ENCODE measurements around the gene BPIFB3. TPM values are rescaled to one million over a fixed set of nuclear protein-coding genes. Genes with fewer than 3 reads are reported as not detected.

BPIFB3 gene
- total RNA-seq, 2 donors from 2014 or later: not detected

DNA sequence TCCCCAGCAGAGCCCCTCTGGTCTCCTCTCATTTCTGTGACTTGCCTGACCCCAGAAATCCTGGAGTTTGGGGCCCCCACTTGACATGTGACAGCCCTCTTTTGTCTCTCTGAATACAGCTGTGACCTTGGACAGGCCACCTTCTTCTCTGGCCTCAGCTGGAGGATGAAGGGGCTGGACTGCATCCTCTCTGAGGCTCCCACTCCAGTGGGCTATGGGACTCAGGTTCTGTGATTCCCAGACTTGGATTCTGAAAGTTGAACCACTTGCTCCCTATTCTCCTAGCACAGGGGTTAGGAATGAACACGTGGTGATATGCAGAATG lies 9.1 kb downstream of the BPIFB3 start:
- Mint-ChIP-seq H3K36me3 (ENCODE audit: low read depth) (no peaks in the 10 kb centered on the region), H3K4me1 (no peaks in the 10 kb centered on the region), H3K27me3 (ENCODE audit: insufficient read depth) (no peaks in the 10 kb centered on the region), H3K27ac (no peak overlapping the region), H3K4me3 (no peak overlapping the region), H3K9me3 (no peaks in the 10 kb centered on the region)
- Histone ChIP-seq H3K4me3 (ENCODE audit: low read length) (no peak overlapping the region), H3K4me1 (ENCODE audit: control insufficient read depth, insufficient read depth, low read length) (no peaks in the 10 kb centered on the region), H3K36me3 (ENCODE audit: control insufficient read depth, insufficient read depth, low read length) (no peaks in the 10 kb centered on the region), H3K9me3 (ENCODE audit: control insufficient read depth, low read length) (no peaks in the 10 kb centered on the region), H3K27ac (ENCODE audit: low read depth, low read length) (no peak overlapping the region), H3K9ac (ENCODE audit: extremely low read depth, low read length, poor library complexity, severe bottlenecking) (no peak overlapping the region), H3K27me3 (ENCODE audit: control insufficient read depth, insufficient read depth, low read length, poor library complexity, severe bottlenecking) (no peaks in the 10 kb centered on the region)
- 86 to 100% methylated on average over 1 of the region's 1 CpG for WGBS, 2 experiments (ENCODE audit: insufficient coverage in 1 of 2, insufficient read length in 1 of 2)
- TF ChIP-seq, protein P1, sequence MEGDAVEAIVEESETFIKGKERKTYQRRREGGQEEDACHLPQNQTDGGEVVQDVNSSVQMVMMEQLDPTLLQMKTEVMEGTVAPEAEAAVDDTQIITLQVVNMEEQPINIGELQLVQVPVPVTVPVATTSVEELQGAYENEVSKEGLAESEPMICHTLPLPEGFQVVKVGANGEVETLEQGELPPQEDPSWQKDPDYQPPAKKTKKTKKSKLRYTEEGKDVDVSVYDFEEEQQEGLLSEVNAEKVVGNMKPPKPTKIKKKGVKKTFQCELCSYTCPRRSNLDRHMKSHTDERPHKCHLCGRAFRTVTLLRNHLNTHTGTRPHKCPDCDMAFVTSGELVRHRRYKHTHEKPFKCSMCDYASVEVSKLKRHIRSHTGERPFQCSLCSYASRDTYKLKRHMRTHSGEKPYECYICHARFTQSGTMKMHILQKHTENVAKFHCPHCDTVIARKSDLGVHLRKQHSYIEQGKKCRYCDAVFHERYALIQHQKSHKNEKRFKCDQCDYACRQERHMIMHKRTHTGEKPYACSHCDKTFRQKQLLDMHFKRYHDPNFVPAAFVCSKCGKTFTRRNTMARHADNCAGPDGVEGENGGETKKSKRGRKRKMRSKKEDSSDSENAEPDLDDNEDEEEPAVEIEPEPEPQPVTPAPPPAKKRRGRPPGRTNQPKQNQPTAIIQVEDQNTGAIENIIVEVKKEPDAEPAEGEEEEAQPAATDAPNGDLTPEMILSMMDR (conservative IDR thresholded peaks at IDR 0.05): no peak
- no peak for DNase-seq

DNA sequence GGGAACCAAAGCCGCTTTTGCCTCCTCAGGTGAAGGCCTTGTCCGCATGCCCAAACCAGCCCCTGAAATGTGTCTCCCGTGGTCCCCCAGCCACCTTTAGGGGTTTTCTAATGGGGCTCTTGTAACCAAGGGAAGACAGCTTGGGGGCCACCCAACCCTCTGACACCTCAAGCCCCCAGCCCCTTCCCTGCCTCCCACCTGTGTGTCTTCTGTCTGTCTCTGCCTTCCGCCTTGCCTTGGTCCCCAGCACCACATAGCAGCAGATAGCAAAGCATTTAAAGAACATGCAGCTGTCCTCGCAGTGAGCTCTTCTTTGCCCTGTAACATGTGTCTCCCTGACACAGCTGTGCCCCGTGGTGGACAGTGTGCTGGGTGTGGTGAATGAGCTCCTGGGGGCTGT lies 9.6 kb downstream of the BPIFB3 start:
- no peaks in the 10 kb centered on the region for H3K36me3 ChIP-seq (ENCODE audit: control insufficient read depth, insufficient read depth, low read length)
- Mint-ChIP-seq H3K4me3 (no peak overlapping the region), H3K36me3 (ENCODE audit: low read depth) (no peaks in the 10 kb centered on the region), H3K27ac (no peak overlapping the region), H3K9me3 (no peaks in the 10 kb centered on the region), H3K4me1 (peaks cover 2% of the 10 kb centered on the region), H3K27me3 (ENCODE audit: insufficient read depth) (no peaks in the 10 kb centered on the region)
- H3K4me1 ChIP-seq (ENCODE audit: control insufficient read depth, insufficient read depth, low read length): no peaks in the 10 kb centered on the region
- H3K9ac ChIP-seq (ENCODE audit: extremely low read depth, low read length, poor library complexity, severe bottlenecking): no peak overlapping the region
- no peak overlapping the region for H3K4me3 ChIP-seq (ENCODE audit: low read length)
- H3K9me3 ChIP-seq (ENCODE audit: control insufficient read depth, low read length): no peaks in the 10 kb centered on the region
- H3K27ac ChIP-seq (ENCODE audit: low read depth, low read length): no peak overlapping the region
- TF ChIP-seq, protein P1 (conservative IDR thresholded peaks at IDR 0.05): no peak
- DNase-seq: no peak
- WGBS, 2 experiments (ENCODE audit: insufficient coverage in 1 of 2, insufficient read length in 1 of 2): 92 to 100% methylated on average over 3 to 6 of the region's 6 CpGs
- H3K27me3 ChIP-seq (ENCODE audit: control insufficient read depth, insufficient read depth, low read length, poor library complexity, severe bottlenecking): no peaks in the 10 kb centered on the region

DNA sequence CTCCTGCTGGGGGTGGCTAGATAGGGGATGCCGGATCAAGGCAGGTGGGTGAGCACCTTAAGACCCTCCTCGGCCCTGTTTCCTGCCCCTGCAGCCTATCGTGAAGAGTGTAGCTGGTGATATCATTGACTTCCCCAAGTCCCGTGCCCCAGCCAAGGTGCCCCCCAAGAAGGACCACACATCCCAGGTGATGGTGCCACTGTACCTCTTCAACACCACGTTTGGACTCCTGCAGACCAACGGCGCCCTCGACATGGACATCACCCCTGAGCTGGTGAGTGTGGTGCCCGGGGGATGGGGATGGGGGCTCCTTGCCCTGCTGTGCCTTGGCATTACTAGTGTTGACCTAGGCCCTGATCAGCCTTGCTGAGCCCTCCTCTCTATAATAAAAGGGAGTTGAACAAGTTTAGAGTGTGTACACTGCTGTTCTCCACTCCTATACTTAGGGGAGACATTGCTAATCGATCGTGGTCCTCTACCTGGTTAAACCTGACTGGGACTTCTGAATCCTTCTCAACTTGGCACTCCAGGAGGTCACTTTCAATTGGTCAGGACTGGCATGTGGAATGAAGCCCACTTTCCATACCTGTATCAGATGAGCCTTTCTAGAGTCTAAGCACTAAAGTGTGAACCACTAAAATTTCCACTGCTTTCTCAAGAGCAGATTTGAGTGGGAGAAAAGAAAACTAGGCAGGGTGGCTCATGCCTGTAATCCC lies 11.0 kb downstream of the BPIFB3 start:
- no peaks in the 10 kb centered on the region for H3K9me3 Mint-ChIP-seq
- WGBS, 2 experiments (ENCODE audit: insufficient coverage in 1 of 2, insufficient read length in 1 of 2): 92 to 97% methylated on average over 8 to 11 of the region's 11 CpGs

More for the DNA sequence above, 11.0 kb downstream of the BPIFB3 start:
- no peaks in the 10 kb centered on the region for H3K4me1 ChIP-seq (ENCODE audit: control insufficient read depth, insufficient read depth, low read length)
- Mint-ChIP-seq H3K36me3 (ENCODE audit: low read depth) (no peaks in the 10 kb centered on the region), H3K4me3 (no peak overlapping the region), H3K27me3 (ENCODE audit: insufficient read depth) (no peaks in the 10 kb centered on the region), H3K27ac (no peak overlapping the region), H3K4me1 (peaks cover 2% of the 10 kb centered on the region)
- H3K27me3 ChIP-seq (ENCODE audit: control insufficient read depth, insufficient read depth, low read length, poor library complexity, severe bottlenecking): no peaks in the 10 kb centered on the region
- H3K27ac ChIP-seq (ENCODE audit: low read depth, low read length): no peak overlapping the region
- no peak for DNase-seq
- no peak overlapping the region for H3K9ac ChIP-seq (ENCODE audit: extremely low read depth, low read length, poor library complexity, severe bottlenecking)
- TF ChIP-seq, protein P1 (conservative IDR thresholded peaks at IDR 0.05): no peak
- H3K36me3 ChIP-seq (ENCODE audit: control insufficient read depth, insufficient read depth, low read length): no peaks in the 10 kb centered on the region
- H3K9me3 ChIP-seq (ENCODE audit: control insufficient read depth, low read length): no peaks in the 10 kb centered on the region
- no peak overlapping the region for H3K4me3 ChIP-seq (ENCODE audit: low read length)

Data from endodermal cell (in vitro differentiated cells).